A549 (cell line): ENCODE measurements around the gene ERFE. TPM values are rescaled to one million over a fixed set of nuclear protein-coding genes. Genes with fewer than 3 reads are reported as not detected.

Experiments used
- ATAC-seq, 2 experiments: fragments of 200-7000 bp in 1 of 2; fragments of >200 bp in 1 of 2; cut with Nextera tagmentation in 1 of 2; cut with Tn5 transposase in 1 of 2; 3 replicates each; pipeline versions ENCODE4 v1.8.0 to v1.9.1; 2018 to 2020; ENCODE audit warnings: mild to moderate bottlenecking in 1 of 2, moderate library complexity in 1 of 2
- CTCF ChIA-PET: fragments of 300-600 bp; sonication (Branson Sonifier 250); formaldehyde crosslinking; extraction: SDS; loops from one replicate; lab custom pipeline; 2021; ENCODE audit warnings: antibody characterized with exemption, inconsistent platforms; lab: Yijun Ruan, JAX
- POLR2A ChIA-PET: fragments of 350-600 bp; formaldehyde crosslinking; extraction: SDS; loops from one replicate; lab custom pipeline; 2021; ENCODE audit warnings: antibody characterized with exemption, inconsistent platforms; lab: Yijun Ruan, JAX
- DNase-seq, 2 experiments: peaks; one replicate each; pipeline versions ENCODE4 v3.0.0 to v3.0.0-alpha.2; 2011 to 2016; ENCODE audit warnings: low read depth in 1 of 2, low spot score in 1 of 2
- FAIRE-seq: peaks from 2 replicates; lab custom pipeline; 2011; peaks lifted over from hg19 to GRCh38; lab: Jason Lieb, UNC
- H3K27ac ChIP-seq, 2 experiments: fragments of >200 bp; sonication (Bioruptor Twin); formaldehyde crosslinking; 3 replicates each; pipeline ENCODE4 v1.5.1; 2016 to 2017
- H3K4me1 ChIP-seq: fragments of >200 bp; sonication (Bioruptor Twin); formaldehyde crosslinking; 3 replicates; pipeline ENCODE4 v1.6.1; 2016
- H3K4me2 ChIP-seq: fragments of >200 bp; sonication (Bioruptor Twin); formaldehyde crosslinking; 3 replicates; pipeline ENCODE4 v1.6.1; 2016
- H3K4me3 ChIP-seq: fragments of >200 bp; sonication (Bioruptor Twin); formaldehyde crosslinking; 3 replicates; pipeline ENCODE4 v1.5.1; 2016
- H3K9me3 ChIP-seq: fragments of >200 bp; sonication (Bioruptor Twin); formaldehyde crosslinking; 3 replicates; pipeline ENCODE4 v1.6.1; 2016
- BCL3 ChIP-seq: fragments of >200 bp; sonication (Bioruptor Twin); formaldehyde crosslinking; IDR thresholded peaks from 3 replicates; pipeline ENCODE4 v1.6.1; 2016
- CBX2 ChIP-seq: fragments of 200-600 bp; sonication (generic); IDR thresholded peaks from 2 replicates; pipeline ENCODE4 v1.6.1; 2016; ENCODE audit warnings: low read depth, mild to moderate bottlenecking, borderline replicate concordance
- CEBPB ChIP-seq, 2 experiments: fragments of >200 bp in 1 of 2; sonication (Bioruptor Twin) in 1 of 2; formaldehyde crosslinking in 1 of 2; IDR thresholded peaks; 2 replicates each; pipeline ENCODE4 v1.6.1; 2012 to 2016
- CHD4 ChIP-seq: fragments of 200-600 bp; sonication (generic); IDR thresholded peaks from 2 replicates; pipeline ENCODE4 v1.6.1; 2016; ENCODE audit warnings: antibody characterized with exemption, mild to moderate bottlenecking, borderline replicate concordance
- CTCF ChIP-seq: fragments of >200 bp; sonication (Bioruptor Twin); formaldehyde crosslinking; IDR thresholded peaks from 3 replicates; pipeline ENCODE4 v1.5.1; 2016
- ESRRA ChIP-seq: fragments of 150-350 bp; IDR thresholded peaks from 2 replicates; pipeline ENCODE4 v1.6.1; 2014; ENCODE audit warnings: mild to moderate bottlenecking, low read length, borderline replicate concordance
- FOSL2 ChIP-seq, 2 experiments: fragments of 450-650 bp in 1 of 2; fragments of >200 bp in 1 of 2; sonication (Bioruptor Twin) in 1 of 2; formaldehyde crosslinking; IDR thresholded peaks; 2 replicates each; pipeline versions ENCODE4 v1.5.0 to v1.6.1; 2016 to 2020; ENCODE audit warnings: mild to moderate bottlenecking in 1 of 2, moderate library complexity in 1 of 2
- FOXS1 ChIP-seq: fragments of 250-450 bp; sonication (Bioruptor Pico); IDR thresholded peaks from 2 replicates; pipeline ENCODE4 v1.5.0; 2020; ENCODE audit warnings: mild to moderate bottlenecking, moderate library complexity
- HDAC2 ChIP-seq: fragments of 200-600 bp; sonication (generic); IDR thresholded peaks from 2 replicates; pipeline ENCODE4 v1.6.1; 2016
- HOXA7 ChIP-seq: fragments of 250-450 bp; sonication (Bioruptor Pico); IDR thresholded peaks from 2 replicates; pipeline ENCODE4 v1.5.0; 2020; ENCODE audit warnings: mild to moderate bottlenecking, moderate library complexity
- HOXB5 ChIP-seq: fragments of 250-450 bp; sonication (Bioruptor Pico); IDR thresholded peaks from 2 replicates; pipeline ENCODE4 v1.5.0; 2020; ENCODE audit warnings: mild to moderate bottlenecking, moderate library complexity
- JUN ChIP-seq, 2 experiments: fragments of >200 bp; sonication (Bioruptor Twin); formaldehyde crosslinking; IDR thresholded peaks; 2 replicates in 1 of 2; 3 replicates in 1 of 2; pipeline ENCODE4 v1.6.1; 2016 to 2017
- MAX ChIP-seq: IDR thresholded peaks from 2 replicates; pipeline ENCODE4 v1.6.1; 2012
- POLR2A ChIP-seq: IDR thresholded peaks from 2 replicates; pipeline ENCODE4 v1.6.1; 2012; ENCODE audit warnings: mild to moderate bottlenecking, low read length
- RARB ChIP-seq: fragments of 250-450 bp; sonication (Bioruptor Pico); IDR thresholded peaks from 2 replicates; pipeline ENCODE4 v1.8.0; 2021; ENCODE audit warnings: mild to moderate bottlenecking, moderate library complexity
- RNF2 ChIP-seq: fragments of 200-600 bp; sonication (generic); IDR thresholded peaks from 2 replicates; pipeline ENCODE4 v1.6.1; 2016; ENCODE audit warnings: low read depth, mild to moderate bottlenecking, antibody characterized with exemption, moderate library complexity, borderline replicate concordance
- TFCP2L1 ChIP-seq: fragments of 250-450 bp; sonication (Bioruptor Pico); IDR thresholded peaks from 2 replicates; pipeline ENCODE4 v1.5.0; 2021; ENCODE audit warnings: mild to moderate bottlenecking
- TP53 ChIP-seq: fragments of 250-450 bp; sonication (Bioruptor Pico); IDR thresholded peaks from 2 replicates; pipeline ENCODE4 v1.5.0; 2021; ENCODE audit warnings: mild to moderate bottlenecking, moderate library complexity
- WGBS: methylation state at CpG from one replicate; pipeline ENCODE4 v1.1.6; 2017; ENCODE audit errors: missing lambda C conversion rate; 5-methylcytosine and 5-hydroxymethylcytosine counted together
- polyA plus RNA-seq, 4 experiments: library from polyadenylated mRNA; depleted of rRNA in 3 of 4; stranded (reverse); fragments of >200 nt; fragmentation: RNase III in 1 of 4; extraction: RNeasy Plus Mini Kit Qiagen cat#74134 plus additional on column Dnase treatment in 1 of 4; gene quantifications; 2 replicates in 3 of 4; 3 replicates in 1 of 4; pipeline ENCODE4 v1.2.3, GENCODE V29; 2011 to 2017
- TF ChIP-seq, protein P1 (sequence below): IDR thresholded peaks from 2 replicates; pipeline ENCODE4 v1.6.1; 2012
- TF ChIP-seq, protein P2 (sequence below): fragments of 200-600 bp; sonication (generic); IDR thresholded peaks from 2 replicates; pipeline ENCODE4 v1.6.1; 2016; ENCODE audit warnings: antibody characterized with exemption, mild to moderate bottlenecking, moderate library complexity
- TF ChIP-seq, protein P3 (sequence below): fragments of 450-650 bp; IDR thresholded peaks from 2 replicates; pipeline ENCODE4 v1.6.1; 2014; ENCODE audit warnings: antibody characterized with exemption
- TF ChIP-seq, protein P4 (sequence below): fragments of 250-450 bp; sonication (Bioruptor Pico); IDR thresholded peaks from 2 replicates; pipeline ENCODE4 v1.5.0; 2020; ENCODE audit warnings: low read depth, mild to moderate bottlenecking, moderate library complexity

The ERFE gene
- polyA plus RNA-seq, 2 of the 4 experiments (the other 2 are of a cell fraction): 2.6 TPM

DNA sequence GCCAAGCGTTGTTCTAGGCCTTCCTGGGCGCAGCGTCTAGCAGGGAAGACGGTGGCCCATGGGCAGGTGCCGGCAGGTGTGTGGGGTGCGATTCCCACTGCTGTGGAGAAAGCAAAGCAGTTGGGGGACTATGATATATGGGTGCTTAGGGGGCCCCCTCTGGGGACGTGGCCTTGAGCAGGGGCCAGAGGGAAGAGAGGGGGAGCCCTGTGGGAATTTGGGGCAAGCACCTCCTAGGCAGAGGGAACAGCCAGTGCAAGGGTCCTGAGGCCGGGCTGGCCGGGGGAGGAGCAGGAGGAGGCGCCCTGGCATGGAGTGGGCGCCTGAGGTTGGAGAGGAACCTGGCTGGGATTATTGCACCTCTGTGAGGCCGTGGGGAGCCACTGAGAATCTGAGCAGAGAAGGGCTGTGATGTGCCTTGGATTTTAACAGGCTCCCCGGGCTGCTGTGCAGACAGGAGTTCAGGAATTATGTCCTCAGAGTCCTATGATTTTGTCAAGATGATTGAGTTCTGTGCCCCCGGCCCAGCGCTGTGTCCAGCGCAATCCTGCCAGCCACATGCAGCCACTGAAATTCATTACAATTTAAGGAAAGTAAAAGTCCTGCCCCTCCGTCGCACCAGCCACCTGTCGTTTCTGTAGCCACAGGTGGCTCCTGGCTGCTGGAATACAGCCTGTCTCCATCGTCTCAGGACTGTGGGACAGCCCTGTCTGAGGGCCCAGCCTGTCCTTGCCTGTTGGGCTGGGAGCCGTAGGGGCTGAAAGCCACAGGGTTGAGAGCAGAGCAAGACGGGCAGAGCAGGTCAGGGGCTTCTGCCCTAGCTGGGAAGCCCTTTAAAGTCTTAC lies 29.4 kb upstream of the ERFE start:
- no peak for FAIRE-seq

DNA sequence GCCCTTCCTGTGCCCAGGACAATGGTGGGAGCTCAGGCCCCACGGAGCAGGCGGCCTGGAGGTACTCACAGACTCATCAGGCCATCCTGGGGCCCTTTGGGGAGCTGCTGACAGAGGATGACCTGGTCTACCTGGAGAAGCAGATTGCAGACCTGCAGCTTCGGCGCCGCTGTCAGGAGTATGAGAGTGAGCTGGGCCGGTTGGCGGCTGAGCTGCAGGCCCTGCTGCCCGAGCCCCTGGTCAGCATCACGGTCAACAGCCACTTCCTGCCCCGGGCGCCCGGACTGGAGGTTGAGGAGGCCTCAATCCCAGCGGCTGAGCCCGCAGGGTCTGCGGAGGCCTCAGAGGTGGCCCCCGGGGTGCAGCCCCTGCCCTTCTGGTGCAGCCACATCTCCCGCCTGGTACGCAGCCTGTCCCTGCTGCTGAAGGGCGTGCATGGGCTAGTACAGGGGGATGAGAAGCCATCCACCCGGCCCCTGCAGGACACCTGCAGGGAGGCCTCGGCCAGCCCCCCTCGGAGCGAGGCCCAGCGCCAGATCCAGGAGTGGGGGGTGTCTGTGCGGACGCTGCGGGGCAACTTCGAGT lies 28.6 kb upstream of the ERFE start:
- H3K4me1 ChIP-seq: no peaks in the 10 kb centered on the region
- no peak for FAIRE-seq
- no peak overlapping the region for H3K4me3 ChIP-seq
- ChIA-PET CTCF (no interaction called here), POLR2A (no interaction called here)
- no peak overlapping the region for H3K27ac ChIP-seq
- WGBS: 81% methylated on average over 6 of the region's 28 CpGs
- H3K9me3 ChIP-seq: no peaks in the 10 kb centered on the region
- H3K4me2 ChIP-seq: no peak overlapping the region
- DNase-seq: no peak
- no peak for ATAC-seq
- TF ChIP-seq HDAC2 (no peak), ESRRA (no peak), FOSL2 (IDR thresholded peaks at IDR 0.05) (no peak), FOSL2 (CRISPR knock-in tag; IDR thresholded peaks at IDR 0.05) (no peak)
- TF ChIP-seq, protein P1, sequence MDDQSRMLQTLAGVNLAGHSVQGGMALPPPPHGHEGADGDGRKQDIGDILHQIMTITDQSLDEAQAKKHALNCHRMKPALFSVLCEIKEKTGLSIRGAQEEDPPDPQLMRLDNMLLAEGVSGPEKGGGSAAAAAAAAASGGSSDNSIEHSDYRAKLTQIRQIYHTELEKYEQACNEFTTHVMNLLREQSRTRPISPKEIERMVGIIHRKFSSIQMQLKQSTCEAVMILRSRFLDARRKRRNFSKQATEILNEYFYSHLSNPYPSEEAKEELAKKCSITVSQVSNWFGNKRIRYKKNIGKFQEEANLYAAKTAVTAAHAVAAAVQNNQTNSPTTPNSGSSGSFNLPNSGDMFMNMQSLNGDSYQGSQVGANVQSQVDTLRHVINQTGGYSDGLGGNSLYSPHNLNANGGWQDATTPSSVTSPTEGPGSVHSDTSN: no peak
- TF ChIP-seq, protein P2, sequence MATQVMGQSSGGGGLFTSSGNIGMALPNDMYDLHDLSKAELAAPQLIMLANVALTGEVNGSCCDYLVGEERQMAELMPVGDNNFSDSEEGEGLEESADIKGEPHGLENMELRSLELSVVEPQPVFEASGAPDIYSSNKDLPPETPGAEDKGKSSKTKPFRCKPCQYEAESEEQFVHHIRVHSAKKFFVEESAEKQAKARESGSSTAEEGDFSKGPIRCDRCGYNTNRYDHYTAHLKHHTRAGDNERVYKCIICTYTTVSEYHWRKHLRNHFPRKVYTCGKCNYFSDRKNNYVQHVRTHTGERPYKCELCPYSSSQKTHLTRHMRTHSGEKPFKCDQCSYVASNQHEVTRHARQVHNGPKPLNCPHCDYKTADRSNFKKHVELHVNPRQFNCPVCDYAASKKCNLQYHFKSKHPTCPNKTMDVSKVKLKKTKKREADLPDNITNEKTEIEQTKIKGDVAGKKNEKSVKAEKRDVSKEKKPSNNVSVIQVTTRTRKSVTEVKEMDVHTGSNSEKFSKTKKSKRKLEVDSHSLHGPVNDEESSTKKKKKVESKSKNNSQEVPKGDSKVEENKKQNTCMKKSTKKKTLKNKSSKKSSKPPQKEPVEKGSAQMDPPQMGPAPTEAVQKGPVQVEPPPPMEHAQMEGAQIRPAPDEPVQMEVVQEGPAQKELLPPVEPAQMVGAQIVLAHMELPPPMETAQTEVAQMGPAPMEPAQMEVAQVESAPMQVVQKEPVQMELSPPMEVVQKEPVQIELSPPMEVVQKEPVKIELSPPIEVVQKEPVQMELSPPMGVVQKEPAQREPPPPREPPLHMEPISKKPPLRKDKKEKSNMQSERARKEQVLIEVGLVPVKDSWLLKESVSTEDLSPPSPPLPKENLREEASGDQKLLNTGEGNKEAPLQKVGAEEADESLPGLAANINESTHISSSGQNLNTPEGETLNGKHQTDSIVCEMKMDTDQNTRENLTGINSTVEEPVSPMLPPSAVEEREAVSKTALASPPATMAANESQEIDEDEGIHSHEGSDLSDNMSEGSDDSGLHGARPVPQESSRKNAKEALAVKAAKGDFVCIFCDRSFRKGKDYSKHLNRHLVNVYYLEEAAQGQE: no peak

More for the DNA sequence above, 29.4 kb upstream of the ERFE start:
- TF ChIP-seq HOXA7 (CRISPR knock-in tag): no peak
- TF ChIP-seq CBX2: no peak
- no peak for TF ChIP-seq HOXB5 (CRISPR knock-in tag)
- no peak for TF ChIP-seq JUN (IDR thresholded peaks at IDR 0.05)
- TF ChIP-seq TP53: no peak
- TF ChIP-seq CEBPB (IDR thresholded peaks at IDR 0.05): no peak
- TF ChIP-seq CTCF: no peak
- TF ChIP-seq, protein P3, sequence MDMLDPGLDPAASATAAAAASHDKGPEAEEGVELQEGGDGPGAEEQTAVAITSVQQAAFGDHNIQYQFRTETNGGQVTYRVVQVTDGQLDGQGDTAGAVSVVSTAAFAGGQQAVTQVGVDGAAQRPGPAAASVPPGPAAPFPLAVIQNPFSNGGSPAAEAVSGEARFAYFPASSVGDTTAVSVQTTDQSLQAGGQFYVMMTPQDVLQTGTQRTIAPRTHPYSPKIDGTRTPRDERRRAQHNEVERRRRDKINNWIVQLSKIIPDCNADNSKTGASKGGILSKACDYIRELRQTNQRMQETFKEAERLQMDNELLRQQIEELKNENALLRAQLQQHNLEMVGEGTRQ: no peak
- TF ChIP-seq, protein P4, sequence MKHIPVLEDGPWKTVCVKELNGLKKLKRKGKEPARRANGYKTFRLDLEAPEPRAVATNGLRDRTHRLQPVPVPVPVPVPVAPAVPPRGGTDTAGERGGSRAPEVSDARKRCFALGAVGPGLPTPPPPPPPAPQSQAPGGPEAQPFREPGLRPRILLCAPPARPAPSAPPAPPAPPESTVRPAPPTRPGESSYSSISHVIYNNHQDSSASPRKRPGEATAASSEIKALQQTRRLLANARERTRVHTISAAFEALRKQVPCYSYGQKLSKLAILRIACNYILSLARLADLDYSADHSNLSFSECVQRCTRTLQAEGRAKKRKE (CRISPR knock-in tag): no peak
- TF ChIP-seq BCL3: no peak
- no peak for TF ChIP-seq RARB (CRISPR knock-in tag)
- no peak for TF ChIP-seq FOXS1 (CRISPR knock-in tag)
- TF ChIP-seq POLR2A: no peak
- no peak for TF ChIP-seq RNF2
- no peak for TF ChIP-seq MAX
- TF ChIP-seq, protein P1: no peak
- TF ChIP-seq CHD4: no peak
- TF ChIP-seq TFCP2L1 (CRISPR knock-in tag): no peak
- TF ChIP-seq, all 56 proteins: peak for 0
- Histone ChIP-seq H3K9me3 (no peaks in the 10 kb centered on the region), H3K4me3 (no peak overlapping the region), H3K4me2 (no peak overlapping the region), H3K4me1 (no peaks in the 10 kb centered on the region), H3K27ac (no peak overlapping the region)
- 73% methylated on average over 21 of the region's 22 CpGs for WGBS
- ATAC-seq (no peak), DNase-seq (no peak)
- ChIA-PET CTCF (no interaction called here), POLR2A (no interaction called here)
